Globus pallidus (tissue), 1 donor: Measurements from ENCODE around the gene RYK.
A peak's percentile ranks its signal among the peaks of the same experiment; 100 is the strongest.
"Not testable (repeated sequence)": the region's sequence is repeated elsewhere in the genome, so short reads cannot be mapped to it uniquely, and the experiment has no call there.

Experiments used
- DNase-seq: peaks from one replicate; pipeline ENCODE4 v3.0.0-alpha.2; 2015; ENCODE audit warnings: low spot score

Gene RYK

GRCh38 chr3:134253475-134254226 lies 3.0 kb upstream of the RYK start:
- no peak for DNase-seq

- DNase-seq: no peak
Measured at GRCh38 chr3:134252766-134253165, 2.1 kb upstream of the RYK start.

GRCh38 chr3:134251731-134252391 lies 1.2 kb upstream of the RYK start:
- DNase-seq: no peak

GRCh38 chr3:134249935-134250716 lies 533 bp downstream of the RYK start:
- peak; percentile 43 for DNase-seq

GRCh38 chr3:134249296-134249841 lies 1.3 kb downstream of the RYK start:
- peak; percentile 11 for DNase-seq

- no peak for DNase-seq
Measured at GRCh38 chr3:134244921-134245320, 5.7 kb downstream of the RYK start.

- no peak for DNase-seq
Measured at GRCh38 chr3:134242649-134243617, 7.7 kb downstream of the RYK start.

GRCh38 chr3:134239538-134239937 lies 11.1 kb downstream of the RYK start:
- DNase-seq: no peak

GRCh38 chr3:134237454-134238145 lies 13.1 kb downstream of the RYK start:
- DNase-seq: no peak

GRCh38 chr3:134236505-134237170 lies 14.0 kb downstream of the RYK start:
- DNase-seq: no peak

- DNase-seq: no peak
Measured at GRCh38 chr3:134235577-134236076, 15.0 kb downstream of the RYK start.

GRCh38 chr3:134232951-134233350 lies 17.7 kb downstream of the RYK start:
- DNase-seq: no peak

GRCh38 chr3:134232151-134232550 lies 18.5 kb downstream of the RYK start:
- no peak for DNase-seq

- no peak for DNase-seq
Measured at GRCh38 chr3:134231131-134231530, 19.5 kb downstream of the RYK start.

- no peak for DNase-seq
Measured at GRCh38 chr3:134229038-134229437, 21.6 kb downstream of the RYK start.

- no peak for DNase-seq
Measured at GRCh38 chr3:134228479-134228878, 22.2 kb downstream of the RYK start.

GRCh38 chr3:134228035-134228434 lies 22.6 kb downstream of the RYK start:
- DNase-seq: no peak

- DNase-seq: not testable (repeated sequence)
Measured at GRCh38 chr3:134224796-134225156, 25.9 kb downstream of the RYK start.

- DNase-seq: no peak
Measured at GRCh38 chr3:134222835-134223234, 27.8 kb downstream of the RYK start.

GRCh38 chr3:134216851-134217250 lies 33.8 kb downstream of the RYK start:
- no peak for DNase-seq
